Neural cell (in vitro differentiated cells): ENCODE results near the gene TRIM62. TPM values are rescaled to one million over a fixed set of nuclear protein-coding genes. Genes with fewer than 3 reads are reported as not detected.

Experiments
- H2AFZ ChIP-seq: fragments of 200-600, 300-800 bp; sonication (generic), shearing (Covaris generic); 2 replicates; pipeline ENCODE4 v1.6.0; 2014; ENCODE audit warnings: low read depth, mild to moderate bottlenecking, antibody characterized with exemption, low read length, moderate library complexity
- H3F3A ChIP-seq: fragments of 200-600 bp; shearing (Covaris generic); 2 replicates; pipeline ENCODE4 v1.6.1; 2016; ENCODE audit warnings: mild to moderate bottlenecking, moderate library complexity, mixed read lengths, antibody characterized with exemption, low read length; ENCODE audit not compliant: insufficient read depth, poor library complexity, severe bottlenecking
- H3K27ac ChIP-seq: fragments of 200-600, 300-800 bp; sonication (generic), shearing (Covaris generic); 2 replicates; pipeline ENCODE4 v1.5.1; 2014; ENCODE audit warnings: mild to moderate bottlenecking, low read length, moderate library complexity
- H3K27me3 ChIP-seq: fragments of 300-800, 200-600 bp; sonication (generic), shearing (Covaris generic); 2 replicates; pipeline ENCODE4 v1.6.0; 2014; ENCODE audit warnings: mild to moderate bottlenecking, low read depth, low read length, moderate library complexity; ENCODE audit not compliant: insufficient read depth
- H3K36me3 ChIP-seq: fragments of 300-800, 200-600 bp; sonication (generic), shearing (Covaris generic); 2 replicates; pipeline ENCODE4 v1.5.1; 2014; ENCODE audit warnings: mild to moderate bottlenecking, antibody characterized with exemption, low read length, moderate library complexity; ENCODE audit not compliant: insufficient read depth
- H3K4me2 ChIP-seq: fragments of 300-800, 200-600 bp; sonication (generic), shearing (Covaris generic); 2 replicates; pipeline ENCODE4 v1.6.0; 2014; ENCODE audit warnings: mild to moderate bottlenecking, low read length
- H3K4me3 ChIP-seq: fragments of 300-800, 200-600 bp; sonication (generic), shearing (Covaris generic); 2 replicates; pipeline ENCODE4 v1.5.1; 2014; ENCODE audit warnings: mild to moderate bottlenecking, low read length, moderate library complexity
- H3K79me2 ChIP-seq: fragments of 200-600 bp; shearing (Covaris generic); replicated peaks from 2 replicates; pipeline ENCODE4 v1.6.0; 2014; ENCODE audit warnings: mild to moderate bottlenecking, low read length, moderate library complexity; ENCODE audit not compliant: insufficient read depth
- H3K9ac ChIP-seq: fragments of 300-800, 200-600 bp; sonication (generic), shearing (Covaris generic); 2 replicates; pipeline ENCODE4 v1.6.1; 2016; ENCODE audit warnings: mild to moderate bottlenecking, low read length, mixed read lengths
- H3K9me2 ChIP-seq: fragments of 200-600 bp; shearing (Covaris generic); 2 replicates; pipeline ENCODE4 v1.6.1; 2016; ENCODE audit warnings: mild to moderate bottlenecking, low read length, mixed read lengths; ENCODE audit not compliant: insufficient read depth
- H3K9me3 ChIP-seq: fragments of 200-600, 300-800 bp; sonication (generic), shearing (Covaris generic); 2 replicates; pipeline ENCODE4 v1.6.1; 2016; ENCODE audit warnings: mild to moderate bottlenecking, mixed run types, low read length, moderate library complexity, mixed read lengths
- H4K20me1 ChIP-seq: fragments of 200-600 bp; shearing (Covaris generic); 2 replicates; pipeline ENCODE4 v1.6.1; 2016; ENCODE audit warnings: mild to moderate bottlenecking, mixed run types; ENCODE audit not compliant: insufficient read depth
- CTCF ChIP-seq: fragments of 450-650 bp; IDR thresholded peaks from 2 replicates; pipeline ENCODE4 v1.5.1; 2014; ENCODE audit warnings: antibody characterized with exemption, mild to moderate bottlenecking, moderate library complexity; ENCODE audit not compliant: poor library complexity, severe bottlenecking
- EP300 ChIP-seq: fragments of 450-650 bp; conservative IDR thresholded peaks from 2 replicates; pipeline ENCODE4 v1.6.1; 2014; ENCODE audit warnings: antibody characterized with exemption, mild to moderate bottlenecking, moderate library complexity; ENCODE audit not compliant: poor library complexity, severe bottlenecking
- EZH2 ChIP-seq: fragments of 200-600, 300-800 bp; shearing (Covaris generic), sonication (generic); IDR thresholded peaks from 2 replicates; pipeline ENCODE4 v1.6.1; 2014; ENCODE audit warnings: antibody characterized with exemption, low read length, borderline replicate concordance, mild to moderate bottlenecking; ENCODE audit not compliant: insufficient read depth, poor library complexity, severe bottlenecking
- MXI1 ChIP-seq: fragments of 450-650 bp; conservative IDR thresholded peaks from 2 replicates; pipeline ENCODE4 v1.6.1; 2014; ENCODE audit warnings: antibody characterized with exemption, mild to moderate bottlenecking; ENCODE audit not compliant: poor library complexity, severe bottlenecking
- POLR2AphosphoS5 ChIP-seq: IDR thresholded peaks from 2 replicates; pipeline ENCODE4 v1.6.1; 2012
- RAD21 ChIP-seq: fragments of 450-650 bp; conservative IDR thresholded peaks from 2 replicates; pipeline ENCODE4 v1.6.1; 2014; ENCODE audit warnings: antibody characterized with exemption, mild to moderate bottlenecking, moderate library complexity
- REST ChIP-seq: IDR thresholded peaks from 2 replicates; pipeline ENCODE4 v1.6.1; 2012; ENCODE audit warnings: borderline replicate concordance
- SMC3 ChIP-seq: fragments of 450-650 bp; conservative IDR thresholded peaks from 2 replicates; pipeline ENCODE4 v1.6.1; 2014; ENCODE audit warnings: antibody characterized with exemption, mild to moderate bottlenecking, moderate library complexity; ENCODE audit not compliant: poor library complexity
- TAF1 ChIP-seq: IDR thresholded peaks from 2 replicates; pipeline ENCODE4 v1.6.1; 2012; ENCODE audit warnings: low read depth
- polyA plus RNA-seq: library from polyadenylated mRNA; depleted of rRNA; stranded (reverse); fragments of >200 nt; gene quantifications from 2 replicates; pipeline ENCODE4 v1.2.3, GENCODE V29; 2014

Gene TRIM62
- polyA plus RNA-seq, 1 donor from 2014 or later: 4.3 TPM

GRCh38 chr1:33220676-33221384 lies 39.0 kb upstream of the TRIM62 start:
- H3K4me2 ChIP-seq: no peak overlapping the region
- no peaks in the 10 kb centered on the region for H3K36me3 ChIP-seq
- no peak overlapping the region for H2AFZ ChIP-seq
- no peak overlapping the region for H3K9ac ChIP-seq
- H4K20me1 ChIP-seq: no peaks in the 10 kb centered on the region
- H3K27me3 ChIP-seq: no peaks in the 10 kb centered on the region
- H3K4me3 ChIP-seq: no peak overlapping the region
- no peaks in the 10 kb centered on the region for H3K79me2 ChIP-seq
- no peaks in the 10 kb centered on the region for H3F3A ChIP-seq
- TF ChIP-seq REST (no peak), MXI1 (no peak), RAD21 (no peak), CTCF (no peak), POLR2AphosphoS5 (no peak), EZH2 (no peak), TAF1 (no peak), SMC3 (no peak), EP300 (no peak)
- peaks cover 7% of the 10 kb centered on the region for H3K9me3 ChIP-seq
- no peaks in the 10 kb centered on the region for H3K9me2 ChIP-seq
- no peak overlapping the region for H3K27ac ChIP-seq

GRCh38 chr1:33219886-33220661 lies 38.2 kb upstream of the TRIM62 start:
- TF ChIP-seq TAF1: no peak
- TF ChIP-seq POLR2AphosphoS5: no peak
- no peak for TF ChIP-seq CTCF
- no peak for TF ChIP-seq REST
- TF ChIP-seq RAD21: no peak
- TF ChIP-seq EZH2: no peak
- no peak for TF ChIP-seq SMC3
- TF ChIP-seq MXI1: no peak
- no peak for TF ChIP-seq EP300
- H3K4me2 ChIP-seq: no peak overlapping the region
- H3F3A ChIP-seq: no peaks in the 10 kb centered on the region
- no peaks in the 10 kb centered on the region for H3K9me2 ChIP-seq
- H2AFZ ChIP-seq: no peak overlapping the region
- no peaks in the 10 kb centered on the region for H3K27me3 ChIP-seq
- no peak overlapping the region for H3K9ac ChIP-seq
- H3K9me3 ChIP-seq: peaks cover 7% of the 10 kb centered on the region
- no peaks in the 10 kb centered on the region for H3K79me2 ChIP-seq
- no peaks in the 10 kb centered on the region for H4K20me1 ChIP-seq
- H3K4me3 ChIP-seq: no peak overlapping the region
- H3K36me3 ChIP-seq: no peaks in the 10 kb centered on the region
- H3K27ac ChIP-seq: no peak overlapping the region
